ENCODE results near the gene KPTN. TPM values are rescaled to one million over a fixed set of nuclear protein-coding genes. Genes with fewer than 3 reads are reported as not detected.
A peak's percentile ranks its signal among the peaks of the same experiment; 100 is the strongest.

The KPTN gene
- total and polyA plus RNA-seq, 5 donors, result 6.4 to 9.9 (median 8.1) TPM

DNA sequence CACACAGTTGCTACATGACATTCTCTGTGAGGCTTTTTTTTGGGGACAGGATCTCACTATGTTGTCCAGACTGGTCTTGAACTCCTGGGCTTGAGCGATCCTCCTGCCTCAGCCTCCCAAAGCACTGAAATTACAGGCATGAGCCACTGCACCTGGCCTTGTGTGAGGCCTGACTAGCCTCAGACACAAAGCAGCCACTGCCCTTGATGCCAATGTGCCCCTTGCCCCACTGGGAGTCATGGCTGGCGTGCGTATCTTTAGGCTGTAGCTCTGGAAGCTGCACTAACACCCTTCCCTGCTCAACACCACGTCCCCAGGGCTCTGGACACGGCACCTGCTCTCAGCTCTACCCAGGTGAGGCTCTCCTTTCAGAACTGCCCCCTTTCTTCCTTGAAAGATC lies 14.5 kb upstream of the KPTN start:
- WGBS, result 92% methylated on average over 5 of the region's 5 CpGs
- Histone ChIP-seq H3K27me3 (ENCODE audit: control insufficient read depth, insufficient read depth) (no peaks in the 10 kb centered on the region), H3K9me3 (ENCODE audit: control insufficient read depth, low read length) (no peaks in the 10 kb centered on the region), H3K4me1 (ENCODE audit: control insufficient read depth, insufficient read depth, low read length) (no peaks in the 10 kb centered on the region), H3K4me3 (ENCODE audit: low read length) (no peak overlapping the region), H3K27ac (ENCODE audit: low read length) (no peak overlapping the region)
- DNase-seq (peak in 1 of 3 donors; percentile 1), ATAC-seq (no peak)
- intact Hi-C loops (cut with DNase I), result no loop called here

GRCh38 chr19:47497821-47498520 lies 14.0 kb upstream of the KPTN start:
- Histone ChIP-seq H3K9me3 (ENCODE audit: control insufficient read depth, low read length) (no peaks in the 10 kb centered on the region), H3K4me3 (ENCODE audit: low read length) (no peak overlapping the region), H3K4me1 (ENCODE audit: control insufficient read depth, insufficient read depth, low read length) (no peaks in the 10 kb centered on the region), H3K27ac (ENCODE audit: low read length) (no peak overlapping the region), H3K27me3 (ENCODE audit: control insufficient read depth, insufficient read depth) (no peaks in the 10 kb centered on the region)
- ATAC-seq, result no peak
- peak in 1 of 3 donors; percentile 64 for DNase-seq
- intact Hi-C loops (cut with DNase I), result no loop called here
- 70% methylated on average over 14 of the region's 14 CpGs for WGBS

DNA sequence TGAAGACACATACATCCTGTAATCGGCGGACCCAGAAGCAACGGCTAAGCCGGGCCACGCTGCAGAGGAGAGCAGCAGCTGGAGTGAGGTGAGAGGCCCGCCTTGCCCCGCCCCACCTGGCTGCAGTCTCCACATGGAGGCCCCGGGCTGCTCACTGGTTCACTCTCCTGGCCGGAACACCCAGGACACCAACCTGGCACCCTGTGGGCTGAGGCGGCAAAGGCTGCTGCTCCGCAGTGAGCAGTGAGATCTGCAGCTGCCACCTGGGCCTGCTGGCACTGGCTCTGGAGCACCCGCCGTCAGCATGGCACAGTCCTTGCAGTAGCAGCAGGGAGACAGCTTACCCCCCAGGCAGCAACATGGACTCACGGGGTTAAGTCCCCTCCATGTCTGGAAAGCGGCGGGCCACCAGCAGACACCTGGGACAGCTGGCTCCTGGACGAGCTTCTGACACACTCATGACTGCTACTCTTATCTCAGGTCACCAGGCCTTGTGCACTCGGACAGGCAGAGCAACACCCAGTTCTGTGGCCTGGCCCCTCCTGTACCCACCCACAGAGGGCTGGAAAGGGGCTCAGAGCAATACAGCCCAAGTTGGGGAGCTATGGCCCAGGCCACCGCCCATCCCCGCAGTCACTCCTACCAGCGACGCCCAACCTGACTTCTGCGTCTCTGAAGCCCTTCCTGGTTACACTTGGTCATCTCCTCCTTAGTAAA lies 13.2 kb upstream of the KPTN start:
- ATAC-seq (peak in 1 of 2 donors; percentile 7), DNase-seq (peak in 2 of 3 donors; percentile 41 to 44)
- Histone ChIP-seq H3K9me3 (ENCODE audit: control insufficient read depth, low read length) (no peaks in the 10 kb centered on the region), H3K27ac (ENCODE audit: low read length) (no peak overlapping the region), H3K4me1 (ENCODE audit: control insufficient read depth, insufficient read depth, low read length) (no peaks in the 10 kb centered on the region), H3K27me3 (ENCODE audit: control insufficient read depth, insufficient read depth) (no peaks in the 10 kb centered on the region), H3K4me3 (ENCODE audit: low read length) (no peak overlapping the region)
- intact Hi-C loops (cut with DNase I), result no loop called here
- WGBS, result 78% methylated on average over 23 of the region's 23 CpGs

- H3K4me1 ChIP-seq (ENCODE audit: control insufficient read depth, insufficient read depth, low read length), result no peaks in the 10 kb centered on the region
- ATAC-seq (no peak), DNase-seq (peak in 2 of 3 donors; percentile 24 to 33)
- no peak overlapping the region for H3K27ac ChIP-seq (ENCODE audit: low read length)
- intact Hi-C loops (cut with DNase I), result no loop called here
- no peak overlapping the region for H3K4me3 ChIP-seq (ENCODE audit: low read length)
- no peaks in the 10 kb centered on the region for H3K9me3 ChIP-seq (ENCODE audit: control insufficient read depth, low read length)
- H3K27me3 ChIP-seq (ENCODE audit: control insufficient read depth, insufficient read depth), result no peaks in the 10 kb centered on the region
- 75% methylated on average over 17 of the region's 17 CpGs for WGBS
These were observed 11.7 kb upstream of the KPTN start for GRCh38 chr19:47495478-47496372.

DNA sequence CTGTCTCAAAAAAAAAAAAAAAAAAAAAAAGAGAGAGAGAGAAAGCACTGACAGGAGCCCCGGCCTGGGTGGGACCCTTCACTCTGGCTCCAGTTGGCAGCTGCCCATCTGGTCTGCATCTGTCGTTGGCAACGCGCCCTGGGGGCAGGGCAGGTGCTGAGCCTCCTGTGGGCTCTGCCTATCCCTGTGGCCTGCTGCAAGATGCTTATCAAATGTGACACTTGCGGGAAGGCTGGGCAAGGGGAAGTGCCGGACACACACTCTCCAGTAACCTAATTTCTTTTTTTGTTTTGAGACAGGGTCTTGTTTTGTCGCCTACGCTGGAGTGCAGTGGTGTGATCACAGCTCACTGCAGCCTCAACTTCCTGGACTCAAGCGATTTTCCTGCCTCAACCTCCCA lies 10.7 kb upstream of the KPTN start:
- intact Hi-C loops (cut with DNase I), result no loop called here
- no peaks in the 10 kb centered on the region for H3K4me1 ChIP-seq (ENCODE audit: control insufficient read depth, insufficient read depth, low read length)
- DNase-seq (peak in 2 of 3 donors; percentile 68 to 69), ATAC-seq (no peak)
- WGBS, result 50% methylated on average over 9 of the region's 9 CpGs
- H3K9me3 ChIP-seq (ENCODE audit: control insufficient read depth, low read length), result no peaks in the 10 kb centered on the region
- no peak overlapping the region for H3K4me3 ChIP-seq (ENCODE audit: low read length)
- no peaks in the 10 kb centered on the region for H3K27me3 ChIP-seq (ENCODE audit: control insufficient read depth, insufficient read depth)
- H3K27ac ChIP-seq (ENCODE audit: low read length), result no peak overlapping the region

GRCh38 chr19:47494211-47494547 lies 10.2 kb upstream of the KPTN start:
- Histone ChIP-seq H3K4me1 (ENCODE audit: control insufficient read depth, insufficient read depth, low read length) (no peaks in the 10 kb centered on the region), H3K27ac (ENCODE audit: low read length) (no peak overlapping the region)
- peak in 1 of 3 donors; percentile 29 for DNase-seq

DNA sequence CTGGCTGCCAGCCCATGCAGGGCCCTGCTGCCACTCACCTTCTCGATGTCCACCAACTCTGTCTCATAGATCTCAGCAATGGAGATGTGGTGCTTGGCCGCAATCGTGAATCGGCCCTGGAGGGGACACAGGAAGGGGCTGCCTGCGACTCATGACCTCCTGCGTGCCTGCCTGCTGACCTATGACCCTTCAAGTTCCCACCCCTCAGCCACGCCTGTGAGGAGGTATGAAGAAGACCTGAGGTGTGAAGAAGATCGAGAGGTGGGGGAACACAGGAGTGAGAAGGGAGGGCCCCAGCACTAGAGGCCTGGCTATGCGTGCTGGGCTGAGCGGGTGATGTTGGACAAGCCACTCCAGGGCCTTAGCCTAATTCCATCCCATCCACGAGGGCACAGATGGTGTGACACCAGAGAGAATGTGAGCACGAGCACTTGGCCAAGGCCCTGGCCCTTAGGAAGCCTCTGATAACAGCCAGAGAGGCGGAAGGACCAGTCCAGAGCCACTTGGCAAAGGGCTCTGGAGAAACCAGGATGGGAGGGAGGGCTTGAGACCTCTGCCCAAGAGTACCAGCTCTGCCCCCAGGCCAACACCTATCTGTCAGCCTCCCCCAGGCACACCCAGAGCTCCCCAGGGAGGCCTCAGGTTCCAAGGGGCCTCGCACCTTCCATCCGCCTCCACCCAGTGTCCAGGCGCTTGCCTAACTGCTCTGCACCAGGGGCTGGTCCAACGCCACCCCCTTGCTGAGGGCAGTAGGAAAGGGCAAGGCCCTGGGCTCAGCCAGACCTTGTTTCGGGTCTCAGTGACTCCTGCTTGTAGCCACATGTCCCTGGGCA lies 9.6 kb upstream of the KPTN start:
- intact Hi-C loops (cut with DNase I), result no loop called here
- H3K27ac ChIP-seq (ENCODE audit: low read length), result peak overlapping the region; percentile 6
- H3K9me3 ChIP-seq (ENCODE audit: control insufficient read depth, low read length), result no peaks in the 10 kb centered on the region
- no peaks in the 10 kb centered on the region for H3K27me3 ChIP-seq (ENCODE audit: control insufficient read depth, insufficient read depth)
- peak; percentile 44 to 48 for ATAC-seq
- H3K4me3 ChIP-seq (ENCODE audit: low read length), result no peak overlapping the region
- H3K4me1 ChIP-seq (ENCODE audit: control insufficient read depth, insufficient read depth, low read length), result no peaks in the 10 kb centered on the region
- DNase-seq, result peak in 2 of 3 donors; percentile 60 to 64
- 68% methylated on average over 18 of the region's 18 CpGs for WGBS

More at GRCh38 chr19:47494211-47494547, 10.2 kb upstream of the KPTN start:
- WGBS, result 79% methylated on average over 5 of the region's 5 CpGs
- intact Hi-C loops (cut with DNase I), result no loop called here
- Histone ChIP-seq H3K9me3 (ENCODE audit: control insufficient read depth, low read length) (no peaks in the 10 kb centered on the region), H3K27me3 (ENCODE audit: control insufficient read depth, insufficient read depth) (no peaks in the 10 kb centered on the region), H3K4me3 (ENCODE audit: low read length) (no peak overlapping the region)
- ATAC-seq, result no peak

DNA sequence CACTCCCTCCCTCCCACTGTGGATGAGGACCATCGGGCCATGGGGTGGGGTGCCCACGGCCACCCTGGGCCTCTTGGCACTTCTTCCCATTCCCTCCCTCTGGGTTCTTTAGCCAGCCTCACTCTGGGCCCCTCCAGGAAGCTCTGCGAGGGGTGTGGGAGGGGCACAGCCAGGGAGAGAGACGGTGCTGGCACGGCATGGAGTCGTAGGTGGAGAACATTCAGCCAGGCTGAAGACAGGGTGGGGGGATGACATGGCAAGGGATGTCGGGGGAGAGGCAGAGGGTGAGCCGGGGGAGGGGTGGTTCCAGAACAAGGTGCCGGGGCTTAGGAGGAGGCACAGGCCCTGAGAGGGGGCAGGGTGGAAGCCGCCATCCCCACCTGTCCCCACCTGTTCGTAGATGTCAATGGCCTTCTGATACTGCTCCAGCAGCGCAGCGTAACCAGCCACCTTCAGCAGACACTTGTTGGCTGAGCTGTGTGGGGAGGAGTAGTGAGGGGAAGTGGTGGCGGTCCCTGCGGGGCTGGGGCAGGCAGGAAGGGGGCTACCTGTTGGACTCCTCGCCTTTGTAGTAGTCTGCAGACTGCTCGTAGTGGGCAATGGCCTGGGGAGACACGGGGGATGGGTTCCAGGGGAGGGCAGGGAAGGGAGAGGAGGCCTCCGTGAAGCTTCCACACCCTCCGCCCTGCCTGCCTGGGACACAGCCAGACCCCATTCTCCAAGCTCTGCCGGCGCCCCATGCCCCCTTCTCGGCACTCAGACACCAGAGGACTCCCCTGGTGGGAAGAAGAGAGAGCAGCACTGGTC lies 8.8 kb upstream of the KPTN start:
- H3K4me1 ChIP-seq (ENCODE audit: control insufficient read depth, insufficient read depth, low read length), result no peaks in the 10 kb centered on the region
- H3K9me3 ChIP-seq (ENCODE audit: control insufficient read depth, low read length), result no peaks in the 10 kb centered on the region
- intact Hi-C loops (cut with DNase I), result no loop called here
- DNase-seq (peak in 2 of 3 donors; percentile 26 to 53), ATAC-seq (no peak)
- H3K27ac ChIP-seq (ENCODE audit: low read length), result peak overlapping the region; percentile 6
- H3K4me3 ChIP-seq (ENCODE audit: low read length), result no peak overlapping the region
- no peaks in the 10 kb centered on the region for H3K27me3 ChIP-seq (ENCODE audit: control insufficient read depth, insufficient read depth)
- 70% methylated on average over 23 of the region's 23 CpGs for WGBS

DNA sequence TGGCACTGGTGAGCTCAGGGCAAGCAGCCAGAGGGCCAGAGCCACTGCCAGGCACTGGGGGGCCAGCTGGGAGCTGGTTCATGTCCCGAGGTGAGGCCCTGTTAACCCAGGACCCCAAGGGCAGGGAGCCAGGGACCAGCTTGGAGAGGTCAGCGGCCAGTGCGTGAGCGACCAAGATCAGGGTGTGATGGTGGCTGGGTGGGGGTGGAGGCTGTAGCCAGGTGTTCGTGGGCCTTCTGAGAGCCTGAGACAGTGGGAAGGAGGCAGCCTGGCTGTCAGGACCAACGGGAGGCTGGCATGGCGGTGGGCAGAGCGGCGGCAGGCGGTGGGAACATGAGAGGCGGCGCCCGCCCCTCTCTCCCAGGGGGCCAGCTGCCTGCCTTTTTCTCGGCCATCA lies 8.1 kb upstream of the KPTN start:
- no peaks in the 10 kb centered on the region for H3K4me1 ChIP-seq (ENCODE audit: control insufficient read depth, insufficient read depth, low read length)
- H3K4me3 ChIP-seq (ENCODE audit: low read length), result no peak overlapping the region
- ATAC-seq (no peak), DNase-seq (peak in 2 of 3 donors; percentile 52 to 60)
- no peaks in the 10 kb centered on the region for H3K9me3 ChIP-seq (ENCODE audit: control insufficient read depth, low read length)
- no peaks in the 10 kb centered on the region for H3K27me3 ChIP-seq (ENCODE audit: control insufficient read depth, insufficient read depth)
- intact Hi-C loops (cut with DNase I), result no loop called here
- WGBS, result 88% methylated on average over 14 of the region's 14 CpGs
- H3K27ac ChIP-seq (ENCODE audit: low read length), result no peak overlapping the region

All from right cardiac atrium (tissue), 5 donors.